B cell (primary cell): ENCODE data around the gene EIF2S1.

Experiments used
- EZH2 ChIP-seq: IDR thresholded peaks from 2 replicates; pipeline ENCODE4 v1.6.1; 2012; ENCODE audit warnings: borderline replicate concordance, low read depth, mild to moderate bottlenecking, moderate library complexity, low read length; ENCODE audit not compliant: insufficient read depth, poor library complexity, severe bottlenecking
- TF ChIP-seq, protein P1 (sequence below): fragments of 200-600 bp; IDR thresholded peaks from one replicate; pipeline ENCODE4 v1.8.0; 2022; ENCODE audit warnings: antibody characterized with exemption, mild to moderate bottlenecking

DNA sequence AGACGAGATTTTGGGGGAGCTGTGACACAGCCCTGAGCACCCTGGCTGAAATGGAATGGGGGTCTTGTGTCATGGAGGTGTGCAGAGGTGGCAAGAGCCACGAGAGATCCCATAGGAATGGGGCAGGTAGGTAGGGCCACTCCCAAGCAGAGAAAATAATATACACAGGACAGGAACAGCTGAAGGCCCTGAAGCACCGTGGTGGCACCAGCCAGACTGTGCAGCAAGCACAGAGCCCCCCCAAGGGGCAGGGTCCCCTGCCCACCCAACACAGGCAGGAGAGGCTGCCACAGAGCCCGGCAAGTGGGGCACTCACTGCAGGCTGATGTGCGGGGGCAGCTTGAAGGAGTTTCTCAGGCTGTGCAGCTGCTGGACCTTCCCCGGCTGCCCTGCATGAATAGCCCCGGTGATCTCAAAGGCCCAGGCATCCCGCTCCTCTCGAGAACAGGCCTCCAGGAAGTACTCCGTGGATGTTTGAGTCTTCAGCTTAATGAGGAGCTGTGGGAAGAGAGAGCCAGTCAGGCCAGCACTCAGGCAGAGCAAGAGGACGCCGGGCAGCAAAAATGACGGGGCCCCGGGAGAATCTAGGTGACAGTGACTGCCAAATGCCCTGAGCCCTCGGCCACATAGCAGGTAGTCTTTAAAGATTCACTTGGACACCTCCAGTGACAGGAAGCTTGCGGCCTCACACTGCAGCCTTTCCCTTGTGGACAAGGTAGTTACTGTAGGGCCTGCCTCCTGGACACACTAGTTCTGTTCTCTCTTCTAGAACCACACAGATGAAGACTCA lies 35.2 kb downstream of the EIF2S1 start:
- TF ChIP-seq, protein P1, sequence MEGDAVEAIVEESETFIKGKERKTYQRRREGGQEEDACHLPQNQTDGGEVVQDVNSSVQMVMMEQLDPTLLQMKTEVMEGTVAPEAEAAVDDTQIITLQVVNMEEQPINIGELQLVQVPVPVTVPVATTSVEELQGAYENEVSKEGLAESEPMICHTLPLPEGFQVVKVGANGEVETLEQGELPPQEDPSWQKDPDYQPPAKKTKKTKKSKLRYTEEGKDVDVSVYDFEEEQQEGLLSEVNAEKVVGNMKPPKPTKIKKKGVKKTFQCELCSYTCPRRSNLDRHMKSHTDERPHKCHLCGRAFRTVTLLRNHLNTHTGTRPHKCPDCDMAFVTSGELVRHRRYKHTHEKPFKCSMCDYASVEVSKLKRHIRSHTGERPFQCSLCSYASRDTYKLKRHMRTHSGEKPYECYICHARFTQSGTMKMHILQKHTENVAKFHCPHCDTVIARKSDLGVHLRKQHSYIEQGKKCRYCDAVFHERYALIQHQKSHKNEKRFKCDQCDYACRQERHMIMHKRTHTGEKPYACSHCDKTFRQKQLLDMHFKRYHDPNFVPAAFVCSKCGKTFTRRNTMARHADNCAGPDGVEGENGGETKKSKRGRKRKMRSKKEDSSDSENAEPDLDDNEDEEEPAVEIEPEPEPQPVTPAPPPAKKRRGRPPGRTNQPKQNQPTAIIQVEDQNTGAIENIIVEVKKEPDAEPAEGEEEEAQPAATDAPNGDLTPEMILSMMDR = no peak
- TF ChIP-seq EZH2 = no peak
